CD4-positive, alpha-beta T cell treated with Interleukin-15 for 1 hour (primary cell): Measurements from ENCODE around the gene CCNB1IP1.
A peak's percentile ranks its signal among the peaks of the same experiment; 100 is the strongest.
"Not testable (repeated sequence)": the region's sequence is repeated elsewhere in the genome, so short reads cannot be mapped to it uniquely, and the experiment has no call there.

Experiments used
- DNase-seq: peaks from one replicate; pipeline ENCODE4 v3.0.0-alpha.2; 2020

The CCNB1IP1 gene

DNA sequence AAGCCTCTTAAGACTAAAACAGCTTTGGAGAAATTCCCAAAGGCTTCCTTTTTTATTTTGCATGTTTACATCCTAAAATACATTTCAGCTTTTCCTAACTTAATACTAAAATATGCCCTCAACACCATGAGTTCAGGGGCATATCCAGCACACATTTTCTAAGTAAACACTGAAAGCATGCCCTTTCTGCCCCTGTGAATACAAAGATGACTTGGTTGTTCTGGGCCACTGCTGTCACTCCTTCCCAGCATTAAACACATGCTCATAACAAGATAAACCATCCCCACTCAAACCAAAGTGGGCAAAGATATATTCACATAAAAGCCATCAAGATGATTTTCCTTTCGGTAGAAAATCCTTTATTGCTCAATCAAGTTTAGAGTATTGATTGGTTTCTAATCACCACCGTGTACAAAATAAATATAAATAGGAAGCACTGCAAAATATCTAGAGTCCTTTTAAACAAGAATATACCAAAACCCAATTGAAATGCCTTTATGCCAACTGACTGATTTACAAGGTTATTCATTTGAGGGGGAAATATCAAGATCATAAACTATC, 1.9 kb downstream of the CCNB1IP1 start:
- no peak for DNase-seq

DNA sequence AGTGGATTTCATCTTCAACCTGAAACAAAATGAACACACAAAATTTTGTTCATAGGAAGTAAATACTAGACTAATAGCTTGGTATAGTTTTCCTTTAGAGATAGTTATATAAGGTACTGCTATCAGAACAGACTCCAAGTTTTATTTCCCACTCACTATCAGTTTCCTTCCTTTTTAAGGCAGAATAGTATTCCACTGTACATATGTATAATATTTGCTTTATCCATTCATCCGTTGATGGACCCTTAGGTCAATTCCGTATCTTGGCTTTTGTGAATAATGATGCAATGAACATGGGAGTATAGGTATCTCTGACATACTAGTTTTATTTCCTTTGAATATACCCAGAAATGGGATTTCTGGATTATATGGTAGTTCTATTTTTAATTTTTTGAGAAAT, 3.7 kb downstream of the CCNB1IP1 start:
- no peak for DNase-seq

DNA sequence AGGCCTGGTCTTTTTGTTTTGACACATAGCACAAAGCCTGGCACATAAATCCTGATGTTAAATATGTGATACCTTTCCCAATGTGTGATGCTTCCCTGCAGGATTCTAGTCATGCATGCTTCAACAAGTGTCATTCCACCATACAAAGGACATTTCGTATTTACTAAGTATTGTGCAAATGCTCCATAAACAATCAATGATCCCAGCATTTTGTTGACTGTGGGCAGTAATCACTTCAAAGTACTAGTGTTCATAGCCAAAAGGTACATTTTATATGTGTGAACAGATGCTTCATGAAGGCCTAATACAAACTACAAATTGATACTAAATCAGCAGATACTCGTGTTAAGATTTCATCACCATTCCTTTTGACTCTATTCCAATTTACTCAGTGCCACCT, 4.4 kb downstream of the CCNB1IP1 start:
- DNase-seq, result no peak

DNA sequence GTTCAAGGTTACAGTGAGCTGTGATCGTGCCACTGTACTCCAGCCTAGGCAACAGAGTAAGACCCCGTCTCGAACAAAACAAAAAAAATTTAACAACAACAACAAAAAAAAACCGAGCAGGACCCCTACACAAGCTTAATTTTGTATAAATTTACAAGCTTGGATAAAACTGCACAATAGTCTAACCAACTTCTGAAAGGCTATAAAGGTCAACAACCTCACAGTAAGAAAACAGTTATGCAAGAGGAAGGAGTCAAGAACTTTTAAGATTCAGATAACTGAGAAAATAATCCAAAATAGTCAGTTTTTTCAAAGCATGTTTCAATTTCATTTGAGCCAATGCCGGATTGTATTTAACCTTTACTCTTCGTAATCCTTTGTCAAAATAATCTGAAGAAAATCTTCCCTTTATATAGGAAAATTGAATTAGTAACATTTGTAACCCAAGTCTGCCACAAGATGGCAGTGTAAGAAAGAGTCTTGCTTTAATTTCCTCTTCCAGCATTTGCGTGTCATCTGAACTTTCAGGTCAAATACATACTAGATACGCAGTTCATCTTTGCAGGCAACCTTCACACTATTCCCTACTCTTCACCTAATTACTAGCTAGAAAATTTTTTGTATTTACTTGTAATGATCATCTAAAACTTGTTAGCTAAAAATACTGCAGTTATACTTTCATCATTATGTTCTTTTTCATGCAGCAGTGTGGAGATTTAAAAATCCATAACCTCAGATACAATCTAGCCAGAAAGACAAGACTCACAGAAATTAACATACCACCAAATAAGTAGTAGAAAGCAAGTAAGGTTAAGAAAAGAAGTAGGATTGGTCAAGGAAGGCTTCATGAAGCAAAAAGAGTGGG, 5.8 kb downstream of the CCNB1IP1 start:
- DNase-seq, result no peak

DNA sequence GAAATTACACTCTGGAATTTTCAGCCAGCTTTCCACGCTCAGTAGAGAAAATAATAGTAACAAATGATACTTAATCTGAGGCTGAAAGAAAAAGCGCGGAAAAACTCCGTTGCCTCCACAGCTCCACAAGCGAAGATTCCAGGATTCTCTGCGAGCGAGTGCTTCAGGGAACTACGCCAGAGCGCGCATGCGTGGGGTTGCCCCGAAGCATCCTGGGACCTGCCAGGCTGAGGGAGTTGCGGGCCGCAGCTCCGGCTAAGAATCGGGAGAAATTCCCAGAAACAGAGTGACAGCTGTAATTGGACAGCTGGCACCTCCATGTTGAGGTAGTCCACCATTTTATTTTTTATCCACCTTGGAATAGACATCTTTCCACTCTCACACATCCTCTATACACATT, 15.4 kb downstream of the CCNB1IP1 start:
- no peak for DNase-seq

DNA sequence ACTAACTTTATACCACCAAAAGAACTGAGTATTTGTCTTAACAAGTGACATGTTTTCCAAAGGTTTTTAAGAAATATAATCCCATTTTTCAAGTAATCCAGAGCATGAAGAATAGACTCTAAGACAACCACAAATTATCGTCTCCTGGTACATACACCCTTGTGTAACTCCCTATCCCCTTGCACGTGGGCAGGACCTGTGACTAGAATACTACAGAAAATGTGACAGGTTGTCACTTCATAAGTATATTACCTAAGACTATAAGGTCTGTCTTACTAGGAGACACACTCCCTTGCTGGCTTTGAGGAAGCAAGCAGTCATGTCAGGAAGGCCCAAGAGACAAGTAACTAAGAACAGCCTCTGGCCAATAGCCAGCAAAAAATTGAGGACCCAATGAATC, 19.1 kb downstream of the CCNB1IP1 start:
- DNase-seq, result no peak

DNA sequence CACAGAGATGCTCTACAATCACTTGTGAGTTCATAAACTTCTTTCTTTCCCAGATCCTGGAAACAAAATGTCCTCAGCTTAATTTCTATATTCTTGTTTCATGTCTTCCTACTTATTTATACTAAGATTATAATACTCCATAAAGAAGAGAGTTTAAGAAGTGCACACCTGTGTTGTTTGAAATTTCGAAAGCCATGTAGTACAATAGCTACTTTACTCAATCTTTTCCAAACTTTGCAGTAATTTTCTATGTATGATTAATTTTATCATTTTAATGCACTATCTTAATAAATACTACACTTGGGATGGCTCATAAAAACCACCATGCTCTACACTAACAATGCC, 27.0 kb downstream of the CCNB1IP1 start:
- no peak for DNase-seq

DNA sequence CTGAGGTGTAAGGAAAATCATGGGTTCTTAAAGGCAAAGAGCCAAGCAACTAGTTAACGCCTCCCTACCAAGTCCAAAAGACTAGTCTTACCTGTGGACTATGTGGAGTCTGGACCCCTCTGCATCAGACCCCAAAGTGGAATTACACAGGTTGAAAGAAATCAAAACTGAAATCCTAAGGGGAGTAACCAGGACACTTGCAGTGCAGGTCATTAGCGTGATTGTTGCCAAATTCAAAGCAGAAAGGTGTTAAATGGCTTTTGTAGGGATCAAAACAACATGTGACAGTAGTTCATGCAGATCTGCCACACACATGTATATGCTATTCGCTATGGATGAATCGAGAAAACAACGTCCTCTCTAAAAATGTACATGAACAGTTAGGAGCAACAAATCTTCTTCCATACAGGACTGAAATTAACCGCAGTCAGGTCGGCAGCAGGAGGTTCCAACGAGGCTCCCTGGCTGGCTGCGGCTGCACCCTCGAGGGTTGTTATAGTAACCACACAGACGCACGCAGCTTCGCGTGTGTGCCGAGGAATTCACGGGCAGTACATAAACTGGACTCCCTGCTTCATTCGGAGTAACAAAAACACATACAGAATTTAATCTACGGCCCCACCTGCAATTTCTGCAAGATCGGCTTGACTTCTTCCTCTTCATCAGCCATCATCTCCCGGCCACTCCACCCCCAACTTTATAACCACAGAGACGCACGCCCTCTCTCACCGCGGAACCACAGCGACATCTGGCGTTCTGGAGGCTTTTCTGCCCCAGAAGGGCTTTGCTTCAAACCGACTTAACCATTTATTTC, 27.6 kb downstream of the CCNB1IP1 start, which contains the start of gene TTC5:
TTC5 (minus strand) TSS at position 687 of the 814 bp plus-strand sequence; CDS start at position 673, 14 bp downstream.
- DNase-seq, result peak; percentile 86

DNA sequence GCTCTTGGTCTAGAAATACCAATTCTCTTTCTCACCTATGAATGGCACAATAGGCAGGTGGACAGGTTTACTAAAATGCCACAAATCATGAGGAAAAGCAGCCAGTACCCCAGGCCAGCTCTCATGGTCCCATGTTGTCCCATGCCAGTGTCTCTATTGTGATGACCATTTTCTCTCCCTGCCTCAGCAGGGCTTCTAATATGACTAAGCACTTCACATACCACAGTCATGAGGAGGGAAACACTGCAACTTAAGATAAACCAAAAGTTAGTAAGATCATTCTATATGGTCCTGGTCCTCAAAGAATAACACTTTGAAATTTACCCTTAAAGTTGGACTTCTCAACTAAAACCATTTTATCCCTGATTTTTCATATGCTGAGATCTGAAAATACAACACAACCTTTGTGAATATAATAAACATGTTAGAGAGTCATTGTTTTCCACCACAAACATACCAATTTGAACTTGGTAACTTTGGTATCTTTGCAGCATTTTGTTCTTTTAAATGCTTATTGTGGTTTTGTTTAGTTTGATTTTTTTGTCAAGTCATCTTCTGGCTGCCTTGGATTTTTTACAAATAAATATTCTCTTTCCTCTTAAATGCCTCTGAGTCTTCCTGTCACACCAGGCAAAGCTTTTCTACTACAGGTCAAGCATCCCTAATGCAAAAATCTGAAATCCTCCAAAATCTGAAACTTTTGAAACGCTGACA, 30.9 kb downstream of the CCNB1IP1 start:
- no peak for DNase-seq

DNA sequence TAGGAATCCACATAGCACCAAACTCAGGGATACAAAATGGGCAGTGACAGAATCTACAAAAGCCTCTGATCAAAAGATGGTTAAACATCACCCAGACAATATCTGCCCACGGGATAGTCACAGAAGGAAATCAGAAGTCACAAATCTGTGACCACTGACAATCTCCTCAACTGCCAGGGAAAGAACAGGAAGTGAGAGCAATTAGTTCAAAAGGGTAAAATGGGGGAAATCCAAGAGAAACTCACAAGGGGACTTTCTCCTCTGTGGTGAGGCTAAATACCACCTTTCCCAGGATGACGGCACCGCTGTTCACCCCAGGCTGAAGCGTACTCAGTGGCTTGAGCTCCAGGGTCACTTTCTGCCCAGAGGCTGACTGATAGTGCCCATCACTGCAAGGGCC, 38.0 kb downstream of the CCNB1IP1 start:
- DNase-seq, result no peak

DNA sequence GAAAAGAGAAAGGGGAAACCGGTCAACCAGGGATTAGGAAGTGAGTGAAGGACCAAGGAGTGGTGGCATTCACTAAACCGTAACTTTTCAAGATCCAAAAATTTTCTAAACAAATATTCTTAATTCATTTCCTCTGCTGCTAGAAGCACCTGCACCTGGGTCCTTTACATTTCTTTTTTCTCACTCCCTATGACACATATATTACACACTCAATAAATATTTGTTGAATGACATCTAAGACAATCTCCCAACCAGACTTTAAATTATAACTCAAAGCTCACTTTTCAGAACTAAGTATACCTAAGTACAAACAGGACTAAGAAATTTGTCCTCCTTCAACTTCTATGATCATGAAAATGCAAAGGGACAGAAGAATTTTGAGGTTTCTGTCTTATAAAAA, 38.4 kb downstream of the CCNB1IP1 start:
- DNase-seq, result no peak

DNA sequence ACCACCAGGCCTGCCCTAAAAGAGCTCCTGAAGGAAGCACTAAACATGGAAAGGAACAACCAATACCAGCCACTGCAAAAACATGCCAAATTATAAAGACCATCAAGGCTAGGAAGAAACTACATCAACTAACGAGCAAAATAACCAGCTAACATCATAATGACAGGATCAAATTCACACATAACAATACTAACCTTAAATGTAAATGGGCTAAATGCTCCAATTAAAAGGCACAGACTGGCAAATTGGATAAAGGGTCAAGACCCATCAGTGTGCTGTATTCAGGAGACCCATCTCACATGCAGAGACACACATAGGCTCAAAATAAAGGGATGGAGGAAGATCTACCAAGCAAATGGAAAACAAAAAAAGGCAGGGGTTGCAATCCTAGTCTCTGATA, 51.1 kb downstream of the CCNB1IP1 start:
- not testable (repeated sequence) for DNase-seq

DNA sequence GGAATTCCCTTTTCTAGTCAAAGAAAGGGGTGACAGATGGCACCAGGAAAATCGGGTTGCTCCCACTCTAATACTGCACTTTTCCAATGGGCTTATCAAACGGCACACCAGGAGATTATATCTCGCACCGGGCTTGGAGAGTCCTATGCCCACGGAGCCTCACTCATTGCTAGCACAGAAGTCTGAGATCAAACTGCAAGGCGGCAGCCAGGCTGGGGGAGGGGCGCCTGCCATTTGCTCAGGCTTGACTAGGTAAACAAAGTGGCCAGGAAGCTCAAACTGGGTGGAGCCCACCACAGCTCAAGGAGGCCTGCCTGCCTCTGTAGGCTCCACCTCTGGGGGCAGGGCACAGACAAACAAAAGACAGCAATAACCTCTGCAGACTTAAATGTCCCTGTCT, 52.8 kb downstream of the CCNB1IP1 start:
- not testable (repeated sequence) for DNase-seq

DNA sequence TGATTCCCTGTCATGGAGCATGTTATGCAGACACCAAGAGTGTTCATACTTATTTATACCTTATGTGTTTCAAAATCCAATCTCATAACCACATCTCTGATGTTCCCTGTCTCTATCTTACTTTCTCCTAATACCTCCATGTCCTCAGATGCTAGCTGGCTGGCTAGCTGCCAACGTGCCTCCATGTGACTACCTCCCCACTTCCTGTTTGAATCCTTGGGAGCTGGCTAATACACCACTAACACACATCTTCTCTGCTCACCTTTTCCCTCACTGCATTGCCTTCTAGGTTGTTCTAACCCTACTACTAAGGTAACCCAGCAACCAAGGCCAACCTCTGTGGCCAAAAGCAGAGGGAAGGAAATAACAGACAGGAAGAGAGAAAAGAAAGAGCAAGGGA, 54.7 kb downstream of the CCNB1IP1 start:
- no peak for DNase-seq

DNA sequence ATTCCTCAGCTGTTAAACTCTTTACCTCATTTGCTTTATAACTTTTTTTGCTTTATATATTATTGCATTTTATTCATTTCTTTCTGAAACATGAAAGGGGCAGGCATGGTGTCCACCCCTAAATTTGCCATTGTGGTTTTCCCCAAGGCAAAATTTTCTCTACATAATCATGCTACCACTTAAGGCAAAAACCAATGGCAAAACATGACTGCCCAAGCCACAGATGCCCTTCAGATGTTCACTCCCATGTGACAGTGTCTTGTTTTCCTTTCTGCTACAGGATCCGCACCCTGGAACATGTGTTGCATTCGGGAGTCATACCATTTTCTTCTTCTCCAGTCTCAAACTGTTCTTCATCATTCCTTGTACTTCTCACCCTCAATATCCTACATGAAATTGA, 55.7 kb downstream of the CCNB1IP1 start:
- no peak for DNase-seq

DNA sequence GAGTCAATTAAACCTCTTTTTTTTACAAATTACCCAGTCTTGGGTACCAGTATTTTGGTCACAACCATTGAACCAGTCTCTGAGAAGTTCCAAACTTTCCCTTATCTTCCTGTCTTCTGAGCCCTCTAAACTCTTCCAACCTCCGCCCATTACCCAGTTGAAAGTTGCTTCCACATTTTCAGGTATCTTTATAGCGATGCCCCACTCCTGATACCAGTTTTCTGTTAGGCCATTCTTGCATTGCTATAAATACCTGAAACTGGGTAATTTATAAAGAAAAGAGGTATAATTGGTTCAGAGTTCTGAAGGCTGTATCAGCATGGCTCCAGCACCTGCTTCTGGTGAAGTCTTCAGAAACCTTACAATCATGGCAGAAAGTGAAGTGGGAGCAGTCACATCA, 59.0 kb downstream of the CCNB1IP1 start:
- DNase-seq, result no peak

DNA sequence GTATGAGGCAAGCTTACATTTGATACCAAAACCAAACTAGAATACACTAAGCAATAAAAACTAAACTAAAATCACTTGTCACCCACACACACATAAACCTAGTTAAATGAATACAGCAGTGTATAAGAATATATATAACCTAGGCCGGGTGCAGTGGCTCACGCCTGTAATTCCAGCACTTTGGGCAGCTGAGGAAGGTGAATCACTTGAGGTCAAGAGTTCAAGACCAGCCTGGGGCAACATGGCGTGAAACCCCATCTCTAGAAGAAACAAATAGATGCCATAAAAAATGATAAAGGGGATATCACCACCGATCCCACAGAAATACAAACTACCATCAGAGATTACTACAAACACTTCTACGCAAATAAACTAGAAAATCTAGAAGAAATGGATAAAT, 68.7 kb downstream of the CCNB1IP1 start:
- not testable (repeated sequence) for DNase-seq

DNA sequence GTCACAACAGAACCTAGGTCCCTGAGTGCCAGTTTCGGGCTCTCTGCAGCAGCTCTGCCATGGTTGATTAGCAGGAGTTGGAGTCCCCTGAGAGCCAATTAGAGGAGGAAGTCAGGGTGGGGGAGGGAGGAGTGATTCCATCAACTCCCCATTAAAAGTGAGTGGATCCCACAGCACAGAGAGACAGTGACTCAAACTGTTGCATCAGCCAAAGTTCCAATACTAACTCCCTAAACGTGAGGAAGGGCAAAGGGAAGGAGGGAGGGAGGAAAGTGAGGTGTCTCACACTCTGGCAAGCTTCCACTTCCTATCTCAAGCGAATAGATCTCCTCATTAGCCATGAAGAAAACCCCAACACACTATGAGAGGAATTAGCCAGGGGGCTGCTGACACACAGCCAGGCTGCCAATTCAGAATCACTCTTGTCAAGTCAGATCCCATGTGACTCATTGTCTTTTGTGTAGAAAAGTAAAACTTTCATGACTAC, 70.4 kb downstream of the CCNB1IP1 start:
- DNase-seq, result no peak
